Measurements from ENCODE around the gene SH3BGRL. TPM values are rescaled to one million over a fixed set of nuclear protein-coding genes. Genes with fewer than 3 reads are reported as not detected.

SH3BGRL gene
- total and polyA plus RNA-seq, 7 donors, result 10.0 to 17.1 (median 11.0) TPM

DNA sequence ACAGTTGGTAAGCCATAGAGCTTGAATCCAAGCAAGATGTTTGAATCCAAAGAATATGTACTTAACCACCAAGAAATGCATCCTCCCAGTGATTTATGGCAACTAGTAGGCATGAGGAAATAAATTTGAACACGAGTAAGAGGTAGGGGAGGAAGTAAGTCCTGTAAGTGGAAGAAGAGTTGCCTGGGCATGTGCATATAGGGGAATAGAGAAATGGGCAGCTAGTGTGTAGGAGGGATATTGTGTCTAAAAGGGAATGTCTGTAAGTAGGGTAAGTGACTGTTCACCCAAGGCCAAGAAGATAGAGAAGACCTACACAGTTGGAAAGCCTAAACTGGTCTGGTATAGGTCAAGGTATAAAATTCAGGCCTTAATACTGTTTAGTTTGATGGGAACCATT is 4.6 kb downstream of the SH3BGRL start:
- no peaks in the 10 kb centered on the region for H3K9me3 ChIP-seq
- 24 to 47% (median 46%) methylated on average over 1 of the region's 1 CpG for WGBS, 3 donors
- H3K4me3 ChIP-seq, result no peak overlapping the region
- intact Hi-C loops (cut with DNase I), result loop anchor here in 1 of 2 donors (10.0 kb wide), 1 partner anchor 332 kb away; no protein-coding TSS in a partner anchor
- H3K4me1 ChIP-seq, result no peaks in the 10 kb centered on the region
- TF ChIP-seq, protein P1, sequence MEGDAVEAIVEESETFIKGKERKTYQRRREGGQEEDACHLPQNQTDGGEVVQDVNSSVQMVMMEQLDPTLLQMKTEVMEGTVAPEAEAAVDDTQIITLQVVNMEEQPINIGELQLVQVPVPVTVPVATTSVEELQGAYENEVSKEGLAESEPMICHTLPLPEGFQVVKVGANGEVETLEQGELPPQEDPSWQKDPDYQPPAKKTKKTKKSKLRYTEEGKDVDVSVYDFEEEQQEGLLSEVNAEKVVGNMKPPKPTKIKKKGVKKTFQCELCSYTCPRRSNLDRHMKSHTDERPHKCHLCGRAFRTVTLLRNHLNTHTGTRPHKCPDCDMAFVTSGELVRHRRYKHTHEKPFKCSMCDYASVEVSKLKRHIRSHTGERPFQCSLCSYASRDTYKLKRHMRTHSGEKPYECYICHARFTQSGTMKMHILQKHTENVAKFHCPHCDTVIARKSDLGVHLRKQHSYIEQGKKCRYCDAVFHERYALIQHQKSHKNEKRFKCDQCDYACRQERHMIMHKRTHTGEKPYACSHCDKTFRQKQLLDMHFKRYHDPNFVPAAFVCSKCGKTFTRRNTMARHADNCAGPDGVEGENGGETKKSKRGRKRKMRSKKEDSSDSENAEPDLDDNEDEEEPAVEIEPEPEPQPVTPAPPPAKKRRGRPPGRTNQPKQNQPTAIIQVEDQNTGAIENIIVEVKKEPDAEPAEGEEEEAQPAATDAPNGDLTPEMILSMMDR (IDR thresholded peaks at IDR 0.05), result no peak
- H3K27ac ChIP-seq, result no peak overlapping the region
- ATAC-seq (no peak), DNase-seq (no peak)
- no peaks in the 10 kb centered on the region for H3K27me3 ChIP-seq (ENCODE audit: insufficient read depth in 3 of 3, low read length in 2 of 3)
- H3K36me3 ChIP-seq (ENCODE audit: insufficient read depth in 1 of 2, low read depth in 1 of 2), result no peaks in the 10 kb centered on the region

DNA sequence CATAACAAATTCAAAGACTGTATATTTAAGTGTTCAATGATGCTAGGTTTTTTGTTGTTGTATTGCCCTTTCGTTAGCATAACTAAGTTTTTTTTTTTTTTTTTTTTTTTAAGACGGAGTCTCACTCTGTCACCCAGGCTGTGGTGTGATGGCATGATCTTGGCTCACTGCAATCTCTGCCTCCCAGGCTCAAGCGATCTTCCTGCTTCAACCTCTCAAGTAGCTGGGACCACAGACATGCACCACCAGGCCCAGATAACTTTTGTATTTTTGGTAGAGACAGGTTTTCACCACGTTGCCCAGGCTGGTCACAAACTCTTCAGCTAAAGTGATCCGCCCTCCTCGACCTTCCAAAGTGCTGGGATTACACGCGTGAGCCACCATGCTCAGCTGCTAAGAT is 7.0 kb downstream of the SH3BGRL start:
- H3K27me3 ChIP-seq (ENCODE audit: insufficient read depth in 3 of 3, low read length in 2 of 3), result no peaks in the 10 kb centered on the region
- no peaks in the 10 kb centered on the region for H3K4me1 ChIP-seq
- TF ChIP-seq, protein P1 (IDR thresholded peaks at IDR 0.05), result no peak
- no peaks in the 10 kb centered on the region for H3K36me3 ChIP-seq (ENCODE audit: insufficient read depth in 1 of 2, low read depth in 1 of 2)
- ATAC-seq, result no peak
- WGBS, 3 donors, result 64 to 96% (median 88%) methylated on average over 8 of the region's 8 CpGs
- intact Hi-C loops (cut with DNase I), result loop anchor here in 1 of 2 donors (10.0 kb wide), 1 partner anchor 334 kb away; no protein-coding TSS in a partner anchor
- no peak overlapping the region for H3K27ac ChIP-seq
- no peaks in the 10 kb centered on the region for H3K9me3 ChIP-seq
- no peak for DNase-seq
- H3K4me3 ChIP-seq, result no peak overlapping the region

DNA sequence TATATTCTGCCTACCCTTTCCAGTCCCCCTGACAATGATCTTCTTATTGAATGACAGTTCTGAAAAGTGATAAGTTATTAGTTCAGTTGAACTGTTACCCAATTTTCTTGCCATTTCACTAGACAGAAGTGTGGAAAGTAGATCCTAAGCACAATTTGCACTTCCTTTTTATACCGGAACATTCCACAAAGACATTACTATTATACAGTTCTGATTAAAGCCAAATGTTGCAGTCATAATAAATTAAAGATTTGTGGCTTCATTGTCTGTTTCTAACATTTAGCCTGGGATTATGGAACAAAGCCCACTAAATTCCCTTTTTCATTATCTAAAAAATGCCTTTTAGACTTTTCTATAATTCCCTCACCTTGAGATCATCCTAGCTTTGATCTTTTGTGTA is 13.8 kb downstream of the SH3BGRL start:
- Histone ChIP-seq H3K27me3 (ENCODE audit: insufficient read depth in 3 of 3, low read length in 2 of 3) (no peaks in the 10 kb centered on the region), H3K4me1 (no peaks in the 10 kb centered on the region), H3K27ac (no peak overlapping the region), H3K36me3 (ENCODE audit: insufficient read depth in 1 of 2, low read depth in 1 of 2) (no peaks in the 10 kb centered on the region), H3K9me3 (no peaks in the 10 kb centered on the region), H3K4me3 (no peak overlapping the region)
- ATAC-seq (no peak), DNase-seq (no peak)
- 11 to 38% (median 28%) methylated on average over 1 of the region's 1 CpG for WGBS, 3 donors
- intact Hi-C loops (cut with DNase I), result no loop called here
- TF ChIP-seq, protein P1 (IDR thresholded peaks at IDR 0.05), result no peak

DNA sequence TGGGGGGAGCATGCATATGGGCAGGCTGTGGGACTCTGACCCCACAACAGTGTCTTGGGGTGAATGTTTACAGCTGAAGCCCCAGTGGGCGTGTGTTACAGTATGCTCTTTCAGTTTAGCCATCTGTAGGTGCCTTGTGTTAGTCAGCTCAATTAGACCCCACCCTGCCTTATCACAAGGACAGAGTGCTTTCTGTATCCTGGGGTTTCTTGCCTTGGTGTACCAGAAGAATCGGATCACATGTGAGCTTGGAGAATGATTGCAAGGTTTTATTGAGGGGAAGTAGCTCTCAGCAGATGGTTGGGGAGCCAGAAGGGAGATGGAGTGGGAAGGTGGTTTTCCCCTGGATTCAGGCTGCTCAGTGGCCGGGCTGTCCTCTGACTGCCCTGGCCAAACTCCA is 27.3 kb downstream of the SH3BGRL start:
- Histone ChIP-seq H3K9me3 (no peaks in the 10 kb centered on the region), H3K36me3 (ENCODE audit: insufficient read depth in 1 of 2, low read depth in 1 of 2) (no peaks in the 10 kb centered on the region), H3K27ac (no peak overlapping the region), H3K4me1 (no peaks in the 10 kb centered on the region), H3K27me3 (ENCODE audit: insufficient read depth in 3 of 3, low read length in 2 of 3) (no peaks in the 10 kb centered on the region), H3K4me3 (no peak overlapping the region)
- no peak for DNase-seq
- intact Hi-C loops (cut with DNase I), result no loop called here
- ATAC-seq, result no peak
- TF ChIP-seq, protein P1 (IDR thresholded peaks at IDR 0.05), result no peak
- WGBS, 3 donors, result 60 to 83% (median 81%) methylated on average over 3 of the region's 3 CpGs

DNA sequence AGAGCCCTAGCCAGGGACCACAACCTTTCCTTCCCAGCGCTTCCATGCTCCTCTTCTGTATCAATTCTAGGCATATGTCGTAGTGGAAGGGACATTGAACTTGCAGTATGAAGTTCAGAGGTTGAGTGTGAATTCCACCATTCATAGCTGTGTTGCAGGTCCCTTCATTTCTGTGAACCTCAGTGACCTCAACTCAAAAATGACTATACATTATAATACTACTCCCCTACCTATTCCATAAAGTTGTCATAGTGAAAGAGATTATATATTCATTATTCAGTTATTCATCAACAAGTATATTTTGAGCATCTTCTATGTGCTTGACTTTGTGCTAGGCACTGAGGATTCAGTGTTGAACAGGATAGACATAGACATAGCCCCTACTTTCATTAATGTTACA is 28.0 kb downstream of the SH3BGRL start:
- no peaks in the 10 kb centered on the region for H3K36me3 ChIP-seq (ENCODE audit: insufficient read depth in 1 of 2, low read depth in 1 of 2)
- TF ChIP-seq, protein P1 (IDR thresholded peaks at IDR 0.05), result no peak
- no peaks in the 10 kb centered on the region for H3K27me3 ChIP-seq (ENCODE audit: insufficient read depth in 3 of 3, low read length in 2 of 3)
- DNase-seq (no peak), ATAC-seq (no peak)
- no peak overlapping the region for H3K4me3 ChIP-seq
- WGBS, 3 donors, result 66 to 94% methylated on average over 2 of the region's 2 CpGs; no CpG with 5 or more reads in 1 of the 3 donors
- intact Hi-C loops (cut with DNase I), result no loop called here
- no peaks in the 10 kb centered on the region for H3K4me1 ChIP-seq
- no peaks in the 10 kb centered on the region for H3K9me3 ChIP-seq
- no peak overlapping the region for H3K27ac ChIP-seq

Measured in psoas muscle (tissue), 8 donors.